Memory B cell (primary cell): Measurements from ENCODE around the gene MUC5AC.
"Not testable (repeated sequence)": the region's sequence is repeated elsewhere in the genome, so short reads cannot be mapped to it uniquely, and the experiment has no call there.

Experiments
- ATAC-seq: fragments of 150-1000 bp; cut with Tn5 transposase; 2 replicates; pipeline ENCODE4 v1.10.0; 2021; ENCODE audit warnings: low read depth, mild to moderate bottlenecking, moderate library complexity
- DNase-seq, 2 donors: peaks; one replicate each; pipeline ENCODE4 v3.0.0; 2022; ENCODE audit warnings: low spot score in 2 of 2
- H3K27ac Mint-ChIP-seq: one replicate; pipeline ENCODE4 v1.8.0; 2022; ENCODE audit warnings: mild to moderate bottlenecking, moderate library complexity, mixed read lengths
- H3K27me3 Mint-ChIP-seq: one replicate; pipeline ENCODE4 v1.8.0; 2022; ENCODE audit warnings: mixed read lengths
- H3K36me3 Mint-ChIP-seq: one replicate; pipeline ENCODE4 v1.8.0; 2022; ENCODE audit warnings: mild to moderate bottlenecking, mixed read lengths
- H3K4me1 Mint-ChIP-seq: one replicate; pipeline ENCODE4 v1.8.0; 2022; ENCODE audit warnings: mixed read lengths
- H3K4me3 Mint-ChIP-seq: one replicate; pipeline ENCODE4 v1.8.0; 2022; ENCODE audit warnings: mild to moderate bottlenecking, moderate library complexity, mixed read lengths
- H3K9me3 Mint-ChIP-seq: one replicate; pipeline ENCODE4 v1.8.0; 2022; ENCODE audit warnings: mixed read lengths

Gene MUC5AC

GRCh38 chr11:1167751-1168231 is 10.0 kb downstream of the MUC5AC start:
- peaks cover 22% of the 10 kb centered on the region for H3K9me3 Mint-ChIP-seq
- H3K4me1 Mint-ChIP-seq = no peaks in the 10 kb centered on the region
- ATAC-seq (no peak), DNase-seq (no peak)
- H3K27me3 Mint-ChIP-seq = peaks cover 2% of the 10 kb centered on the region
- peaks cover 5% of the 10 kb centered on the region for H3K36me3 Mint-ChIP-seq
- H3K4me3 Mint-ChIP-seq = no peak overlapping the region
- H3K27ac Mint-ChIP-seq = no peak overlapping the region

GRCh38 chr11:1168256-1168655 is 10.5 kb downstream of the MUC5AC start:
- Mint-ChIP-seq H3K9me3 (peaks cover 22% of the 10 kb centered on the region), H3K4me3 (no peak overlapping the region), H3K27me3 (peaks cover 2% of the 10 kb centered on the region), H3K4me1 (no peaks in the 10 kb centered on the region), H3K36me3 (peaks cover 5% of the 10 kb centered on the region), H3K27ac (no peak overlapping the region)
- DNase-seq (no peak), ATAC-seq (no peak)

DNA sequence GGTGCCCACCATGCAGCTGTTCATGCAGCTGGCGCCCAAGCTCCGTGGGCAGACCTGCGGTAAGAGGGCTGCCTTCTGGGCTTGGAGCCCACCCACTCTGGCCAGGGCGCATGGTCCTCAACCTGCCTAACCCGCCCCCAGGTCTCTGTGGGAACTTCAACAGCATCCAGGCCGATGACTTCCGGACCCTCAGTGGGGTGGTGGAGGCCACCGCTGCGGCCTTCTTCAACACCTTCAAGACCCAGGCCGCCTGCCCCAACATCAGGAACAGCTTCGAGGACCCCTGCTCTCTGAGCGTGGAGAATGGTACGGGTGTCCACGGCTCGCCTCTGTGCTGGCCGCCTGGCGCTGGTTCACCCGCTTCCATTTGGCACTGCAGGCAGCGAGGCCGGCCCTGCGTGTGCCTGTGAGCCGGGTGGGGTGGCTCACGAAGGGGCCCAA is 11.0 kb downstream of the MUC5AC start:
- DNase-seq = no peak
- H3K36me3 Mint-ChIP-seq = peaks cover 5% of the 10 kb centered on the region

GRCh38 chr11:1171223-1171984 is 13.7 kb downstream of the MUC5AC start:
- no peak overlapping the region for H3K4me3 Mint-ChIP-seq
- no peak for ATAC-seq
- peaks cover 7% of the 10 kb centered on the region for H3K27me3 Mint-ChIP-seq
- no peak overlapping the region for H3K27ac Mint-ChIP-seq
- H3K9me3 Mint-ChIP-seq = peaks cover 24% of the 10 kb centered on the region
- peaks cover 5% of the 10 kb centered on the region for H3K36me3 Mint-ChIP-seq
- H3K4me1 Mint-ChIP-seq = no peaks in the 10 kb centered on the region
- DNase-seq = no peak

More for the DNA sequence above, 11.0 kb downstream of the MUC5AC start:
- H3K9me3 Mint-ChIP-seq = peaks cover 22% of the 10 kb centered on the region
- H3K4me1 Mint-ChIP-seq = no peaks in the 10 kb centered on the region
- H3K4me3 Mint-ChIP-seq = no peak overlapping the region
- no peak overlapping the region for H3K27ac Mint-ChIP-seq
- peaks cover 2% of the 10 kb centered on the region for H3K27me3 Mint-ChIP-seq
- no peak for ATAC-seq

- DNase-seq = no peak
- Mint-ChIP-seq H3K36me3 (peaks cover 5% of the 10 kb centered on the region), H3K9me3 (peaks cover 24% of the 10 kb centered on the region), H3K4me1 (no peaks in the 10 kb centered on the region), H3K27ac (no peak overlapping the region), H3K27me3 (peaks cover 7% of the 10 kb centered on the region), H3K4me3 (no peak overlapping the region)
- ATAC-seq = no peak
These were observed 14.4 kb downstream of the MUC5AC start for GRCh38 chr11:1171985-1172728.

DNA sequence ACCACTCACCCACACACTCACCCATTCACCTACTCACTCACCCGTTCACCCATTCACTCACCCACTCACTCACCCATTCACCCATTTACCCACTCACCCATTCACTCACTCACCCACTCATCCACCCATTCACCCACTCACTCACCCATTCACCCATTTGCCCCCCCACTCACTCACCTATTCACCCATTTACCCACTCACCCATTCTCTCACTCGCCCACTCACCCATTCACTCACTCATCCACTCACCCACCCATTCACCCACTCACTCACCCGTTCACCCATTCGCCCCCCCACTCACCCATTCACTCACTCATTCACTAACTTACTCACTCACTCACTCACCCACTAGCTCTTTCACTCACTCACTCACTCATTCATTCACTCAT is 15.0 kb downstream of the MUC5AC start:
- H3K27ac Mint-ChIP-seq = no peak overlapping the region
- ATAC-seq = no peak
- no peak overlapping the region for H3K4me3 Mint-ChIP-seq
- DNase-seq = no peak
- peaks cover 5% of the 10 kb centered on the region for H3K36me3 Mint-ChIP-seq
- no peaks in the 10 kb centered on the region for H3K4me1 Mint-ChIP-seq
- H3K27me3 Mint-ChIP-seq = peaks cover 10% of the 10 kb centered on the region
- H3K9me3 Mint-ChIP-seq = peaks cover 24% of the 10 kb centered on the region

DNA sequence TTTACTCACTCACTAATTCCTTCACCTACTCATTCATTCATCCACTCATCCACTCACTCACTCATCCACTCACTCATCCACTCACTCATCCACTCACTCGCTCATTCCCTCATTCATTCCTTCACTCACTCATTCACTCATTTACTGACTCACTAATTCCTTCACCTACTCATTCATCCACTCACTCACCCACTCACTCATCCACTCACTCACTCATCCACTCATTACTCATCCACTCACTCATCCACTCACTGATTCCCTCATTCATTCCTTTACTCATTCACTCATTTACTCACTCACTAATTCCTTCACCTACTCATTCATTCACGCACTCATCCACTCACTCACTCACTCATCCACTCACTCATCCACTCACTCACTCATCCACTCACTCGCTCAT is 15.6 kb downstream of the MUC5AC start:
- peaks cover 24% of the 10 kb centered on the region for H3K9me3 Mint-ChIP-seq
- not testable (repeated sequence) for DNase-seq, H3K36me3 Mint-ChIP-seq, H3K4me1 Mint-ChIP-seq, H3K4me3 Mint-ChIP-seq, H3K27me3 Mint-ChIP-seq, ATAC-seq, H3K27ac Mint-ChIP-seq

DNA sequence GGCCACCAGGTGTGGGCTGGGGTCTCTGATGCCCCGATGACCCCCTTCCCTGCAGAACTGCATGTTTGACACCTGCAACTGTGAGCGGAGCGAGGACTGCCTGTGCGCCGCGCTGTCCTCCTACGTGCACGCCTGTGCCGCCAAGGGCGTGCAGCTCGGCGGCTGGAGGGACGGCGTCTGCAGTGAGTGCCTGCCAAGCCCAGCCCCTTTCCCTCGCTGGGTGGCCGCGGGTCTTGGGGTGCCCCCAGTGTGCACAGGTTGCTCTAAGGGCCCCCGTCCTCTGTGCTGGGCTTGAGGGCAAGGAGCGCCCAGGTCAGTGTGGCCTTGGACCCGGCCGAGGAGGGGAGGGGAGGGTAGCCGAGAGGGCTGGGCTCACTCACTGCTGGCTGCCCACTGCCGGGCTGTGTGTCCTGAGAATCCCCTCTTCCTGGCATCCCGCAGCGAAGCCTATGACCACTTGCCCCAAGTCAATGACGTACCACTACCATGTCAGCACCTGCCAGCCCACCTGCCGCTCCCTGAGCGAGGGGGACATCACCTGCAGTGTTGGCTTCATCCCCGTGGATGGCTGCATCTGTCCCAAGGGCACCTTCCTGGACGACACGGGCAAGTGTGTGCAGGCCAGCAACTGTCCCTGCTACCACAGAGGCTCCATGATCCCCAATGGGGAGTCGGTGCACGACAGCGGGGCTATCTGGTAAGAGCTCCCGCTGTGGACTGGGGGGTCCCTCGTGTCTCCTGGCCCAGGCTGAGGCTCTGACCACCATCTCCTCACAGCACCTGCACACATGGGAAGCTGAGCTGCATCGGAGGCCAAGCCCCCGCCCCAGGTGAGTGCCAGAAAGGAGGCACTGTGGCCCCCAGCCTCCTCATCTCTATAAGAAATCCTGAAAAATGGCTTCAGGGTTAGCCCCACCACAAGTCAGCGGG is 17.0 kb downstream of the MUC5AC start:
- H3K27ac Mint-ChIP-seq = no peak overlapping the region
- no peak for DNase-seq
- H3K36me3 Mint-ChIP-seq = peaks cover 2% of the 10 kb centered on the region
- H3K4me1 Mint-ChIP-seq = no peaks in the 10 kb centered on the region
- no peak for ATAC-seq
- H3K27me3 Mint-ChIP-seq = peaks cover 8% of the 10 kb centered on the region
- H3K4me3 Mint-ChIP-seq = no peak overlapping the region
- H3K9me3 Mint-ChIP-seq = peaks cover 19% of the 10 kb centered on the region

DNA sequence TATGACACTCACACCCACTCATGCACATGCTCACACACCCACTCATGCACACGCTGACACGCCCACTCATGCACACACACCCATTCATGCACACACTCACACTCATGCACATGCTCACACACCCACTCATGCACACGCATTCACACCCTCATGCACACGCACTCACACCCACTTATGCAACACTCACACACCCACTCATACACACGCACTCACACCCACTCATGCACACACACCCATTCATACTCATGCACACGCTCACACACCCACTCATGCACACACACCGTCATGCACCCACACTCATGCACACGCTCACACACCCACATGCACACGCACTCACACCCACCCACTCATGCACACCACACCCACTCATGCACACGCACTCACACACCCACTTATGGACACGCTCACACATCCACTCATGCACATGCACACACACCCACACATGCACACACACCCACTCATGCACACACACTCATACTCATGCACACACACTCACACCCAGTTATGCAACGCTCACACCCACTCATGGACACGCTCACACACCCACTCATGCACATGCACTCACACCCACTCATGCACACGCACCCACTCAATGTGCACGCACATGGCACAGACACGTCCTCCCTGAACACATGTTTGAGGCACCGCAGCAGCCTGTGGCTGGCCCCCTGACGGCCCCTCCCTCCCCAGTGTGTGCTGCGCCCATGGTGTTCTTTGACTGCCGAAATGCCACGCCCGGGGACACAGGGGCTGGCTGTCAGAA is 17.9 kb downstream of the MUC5AC start:
- Mint-ChIP-seq H3K27me3 (peaks cover 8% of the 10 kb centered on the region), H3K4me3 (no peak overlapping the region), H3K9me3 (peaks cover 13% of the 10 kb centered on the region), H3K4me1 (no peaks in the 10 kb centered on the region), H3K27ac (no peak overlapping the region), H3K36me3 (peaks cover 2% of the 10 kb centered on the region)
- ATAC-seq (no peak), DNase-seq (no peak)

- DNase-seq (no peak), ATAC-seq (no peak)
- Mint-ChIP-seq H3K4me3 (no peak overlapping the region), H3K27ac (no peak overlapping the region), H3K4me1 (no peaks in the 10 kb centered on the region), H3K27me3 (peaks cover 8% of the 10 kb centered on the region), H3K36me3 (peaks cover 2% of the 10 kb centered on the region), H3K9me3 (peaks cover 7% of the 10 kb centered on the region)
These were observed 18.7 kb downstream of the MUC5AC start for GRCh38 chr11:1176224-1177019.

GRCh38 chr11:1177020-1177770 is 19.4 kb downstream of the MUC5AC start:
- H3K4me1 Mint-ChIP-seq = no peaks in the 10 kb centered on the region
- ATAC-seq (no peak), DNase-seq (no peak)
- H3K36me3 Mint-ChIP-seq = no peaks in the 10 kb centered on the region
- peaks cover 2% of the 10 kb centered on the region for H3K9me3 Mint-ChIP-seq
- no peak overlapping the region for H3K27ac Mint-ChIP-seq
- no peak overlapping the region for H3K4me3 Mint-ChIP-seq
- H3K27me3 Mint-ChIP-seq = peaks cover 9% of the 10 kb centered on the region

DNA sequence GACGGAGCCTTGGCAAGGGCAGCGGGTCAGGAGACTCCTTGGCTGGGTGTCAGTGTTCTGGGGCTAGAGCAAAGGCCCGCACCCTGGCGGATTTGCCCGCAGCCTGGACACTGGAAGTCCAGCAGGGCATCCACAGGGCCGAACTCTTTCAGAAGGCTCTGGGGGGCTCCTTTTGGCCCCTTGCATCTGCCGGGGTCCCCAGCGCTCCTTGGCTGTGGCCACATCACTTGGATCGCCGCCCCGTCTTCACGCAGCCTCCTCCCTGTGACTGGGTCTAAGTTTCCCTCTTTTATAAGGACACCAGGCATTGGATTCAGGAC is 20.0 kb downstream of the MUC5AC start:
- Mint-ChIP-seq H3K27ac (no peak overlapping the region), H3K27me3 (peaks cover 9% of the 10 kb centered on the region), H3K4me3 (no peak overlapping the region), H3K36me3 (no peaks in the 10 kb centered on the region), H3K4me1 (no peaks in the 10 kb centered on the region), H3K9me3 (peaks cover 2% of the 10 kb centered on the region)
- ATAC-seq (no peak), DNase-seq (no peak)
